ENCODE data around the gene KRTAP12-2.

Gene KRTAP12-2

GRCh38 chr21:44653656-44654575, 12.8 kb downstream of the KRTAP12-2 start:
- H3K9me2 ChIP-seq (replicated peaks; ENCODE audit: low read depth, low read length): no peaks in the 10 kb centered on the region

GRCh38 chr21:44653123-44653522, 13.6 kb downstream of the KRTAP12-2 start:
- Histone ChIP-seq H3F3A (ENCODE audit: low read depth) (no peaks in the 10 kb centered on the region), H3K9me3 (ENCODE audit: insufficient read depth, low read depth, low read length) (peaks cover 5% of the 10 kb centered on the region; the same call in 1 of the 2 replicates), H3K27me3 (ENCODE audit: insufficient read depth, low read length, poor library complexity, severe bottlenecking) (no peaks in the 10 kb centered on the region), H3K9ac (ENCODE audit: low read depth, low read length, poor library complexity, severe bottlenecking) (no peak overlapping the region), H3K4me3 (ENCODE audit: low read length, poor library complexity, severe bottlenecking) (no peak overlapping the region), H3K36me3 (ENCODE audit: insufficient read depth, low read length) (no peaks in the 10 kb centered on the region), H3K79me2 (ENCODE audit: insufficient read depth, low read length) (no peaks in the 10 kb centered on the region), H3K9me2 (replicated peaks; ENCODE audit: low read depth, low read length) (no peaks in the 10 kb centered on the region), H3K4me1 (ENCODE audit: insufficient read depth, low read length, poor library complexity, severe bottlenecking) (no peaks in the 10 kb centered on the region), H4K20me1 (ENCODE audit: insufficient read depth, low read length, poor library complexity, severe bottlenecking) (no peaks in the 10 kb centered on the region), H2AFZ (ENCODE audit: low read length) (no peak overlapping the region), H3K4me2 (ENCODE audit: low read depth, low read length, poor library complexity, severe bottlenecking) (no peak overlapping the region)
- TF ChIP-seq EZH2phosphoT487 (IDR thresholded peaks at IDR 0.05; ENCODE audit: borderline replicate concordance): no peak
- TF ChIP-seq CTCF (conservative IDR thresholded peaks at IDR 0.05; ENCODE audit: low read length): no peak

More at GRCh38 chr21:44653656-44654575, 12.8 kb downstream of the KRTAP12-2 start:
- Histone ChIP-seq H3K4me2 (ENCODE audit: low read depth, low read length, poor library complexity, severe bottlenecking) (no peak overlapping the region), H3K27me3 (ENCODE audit: insufficient read depth, low read length, poor library complexity, severe bottlenecking) (no peaks in the 10 kb centered on the region), H3K9ac (ENCODE audit: low read depth, low read length, poor library complexity, severe bottlenecking) (no peak overlapping the region), H3K4me1 (ENCODE audit: insufficient read depth, low read length, poor library complexity, severe bottlenecking) (no peaks in the 10 kb centered on the region), H3K36me3 (ENCODE audit: insufficient read depth, low read length) (no peaks in the 10 kb centered on the region), H3K9me3 (ENCODE audit: insufficient read depth, low read depth, low read length) (peaks cover 5% of the 10 kb centered on the region; the same call in 1 of the 2 replicates), H4K20me1 (ENCODE audit: insufficient read depth, low read length, poor library complexity, severe bottlenecking) (no peaks in the 10 kb centered on the region), H3K79me2 (ENCODE audit: insufficient read depth, low read length) (no peaks in the 10 kb centered on the region), H2AFZ (ENCODE audit: low read length) (no peak overlapping the region), H3F3A (ENCODE audit: low read depth) (no peaks in the 10 kb centered on the region), H3K4me3 (ENCODE audit: low read length, poor library complexity, severe bottlenecking) (no peak overlapping the region)
- TF ChIP-seq CTCF (conservative IDR thresholded peaks at IDR 0.05; ENCODE audit: low read length) (no peak), EZH2phosphoT487 (IDR thresholded peaks at IDR 0.05; ENCODE audit: borderline replicate concordance) (no peak)

- Histone ChIP-seq H3F3A (ENCODE audit: low read depth) (no peaks in the 10 kb centered on the region), H3K4me1 (ENCODE audit: insufficient read depth, low read length, poor library complexity, severe bottlenecking) (no peaks in the 10 kb centered on the region), H3K36me3 (ENCODE audit: insufficient read depth, low read length) (no peaks in the 10 kb centered on the region), H3K9me3 (ENCODE audit: insufficient read depth, low read depth, low read length) (peaks cover 1% of the 10 kb centered on the region; the same call in 1 of the 2 replicates), H3K9me2 (replicated peaks; ENCODE audit: low read depth, low read length) (no peaks in the 10 kb centered on the region), H3K4me3 (ENCODE audit: low read length, poor library complexity, severe bottlenecking) (no peak overlapping the region), H2AFZ (ENCODE audit: low read length) (no peak overlapping the region), H3K79me2 (ENCODE audit: insufficient read depth, low read length) (no peaks in the 10 kb centered on the region), H3K27me3 (ENCODE audit: insufficient read depth, low read length, poor library complexity, severe bottlenecking) (no peaks in the 10 kb centered on the region), H4K20me1 (ENCODE audit: insufficient read depth, low read length, poor library complexity, severe bottlenecking) (no peaks in the 10 kb centered on the region), H3K9ac (ENCODE audit: low read depth, low read length, poor library complexity, severe bottlenecking) (no peak overlapping the region), H3K4me2 (ENCODE audit: low read depth, low read length, poor library complexity, severe bottlenecking) (no peak overlapping the region)
- TF ChIP-seq EZH2phosphoT487 (IDR thresholded peaks at IDR 0.05; ENCODE audit: borderline replicate concordance) (no peak), CTCF (conservative IDR thresholded peaks at IDR 0.05; ENCODE audit: low read length) (no peak)
Observed at GRCh38 chr21:44650973-44651675, 15.6 kb downstream of the KRTAP12-2 start.

All from Loucy (cell line).